ENCODE results near the gene PIP5K1A. TPM values are rescaled to one million over a fixed set of nuclear protein-coding genes. Genes with fewer than 3 reads are reported as not detected.

PIP5K1A gene
- total and polyA plus RNA-seq, 9 of the 15 experiments (the other 6 are each of a cell fraction or from before 2014, with no cell fraction given), result 1.9 to 42.4 (median 18.8) TPM

GRCh38 chr1:151189637-151190445, 8.5 kb upstream of the PIP5K1A start, which contains the start of gene VPS72 (continued):
- TF ChIP-seq ZHX1 (conservative IDR thresholded peaks at IDR 0.05; ENCODE audit: low read length), result no peak
- peak; percentile 73 for TF ChIP-seq ESRRA (IDR thresholded peaks at IDR 0.05; ENCODE audit: borderline replicate concordance, low read depth)
- TF ChIP-seq, protein P1, sequence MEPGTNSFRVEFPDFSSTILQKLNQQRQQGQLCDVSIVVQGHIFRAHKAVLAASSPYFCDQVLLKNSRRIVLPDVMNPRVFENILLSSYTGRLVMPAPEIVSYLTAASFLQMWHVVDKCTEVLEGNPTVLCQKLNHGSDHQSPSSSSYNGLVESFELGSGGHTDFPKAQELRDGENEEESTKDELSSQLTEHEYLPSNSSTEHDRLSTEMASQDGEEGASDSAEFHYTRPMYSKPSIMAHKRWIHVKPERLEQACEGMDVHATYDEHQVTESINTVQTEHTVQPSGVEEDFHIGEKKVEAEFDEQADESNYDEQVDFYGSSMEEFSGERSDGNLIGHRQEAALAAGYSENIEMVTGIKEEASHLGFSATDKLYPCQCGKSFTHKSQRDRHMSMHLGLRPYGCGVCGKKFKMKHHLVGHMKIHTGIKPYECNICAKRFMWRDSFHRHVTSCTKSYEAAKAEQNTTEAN (CRISPR knock-in tag; IDR thresholded peaks at IDR 0.05), result no peak
- TF ChIP-seq RAD21 (CRISPR knock-in tag; conservative IDR thresholded peaks at IDR 0.05 in 1 of 2, IDR thresholded peaks at IDR 0.05 in 1 of 2), result no peak
- TF ChIP-seq HOXB6 (CRISPR knock-in tag; IDR thresholded peaks at IDR 0.05; ENCODE audit: borderline replicate concordance), result no peak
- peak; percentile 70; the same call in 1 of the 2 replicates for TF ChIP-seq NBN (IDR thresholded peaks at IDR 0.05; ENCODE audit: low read depth)
- no peak for TF ChIP-seq ZNF445 (CRISPR knock-in tag; IDR thresholded peaks at IDR 0.05; ENCODE audit: low read depth)
- TF ChIP-seq GABPB2 (CRISPR knock-in tag; conservative IDR thresholded peaks at IDR 0.05), result no peak
- TF ChIP-seq TAF1 (IDR thresholded peaks at IDR 0.05; ENCODE audit: control insufficient read depth, extremely low read depth, insufficient read depth, low read length, severe bottlenecking), result peak; percentile 94
- TF ChIP-seq ZSCAN32 (CRISPR knock-in tag; IDR thresholded peaks at IDR 0.05), result no peak
- no peak for TF ChIP-seq PYGO2 (tag; IDR thresholded peaks at IDR 0.05)
- no peak for TF ChIP-seq PTTG1 (tag; IDR thresholded peaks at IDR 0.05; ENCODE audit: low read depth)
- no peak for TF ChIP-seq XRCC4 (IDR thresholded peaks at IDR 0.05; ENCODE audit: extremely low read depth, insufficient read depth, insufficient read length)
- 0 out of 2 replicates have a peak, but pooled peaks have one; percentile 9 for TF ChIP-seq TAL1 (IDR thresholded peaks at IDR 0.05)
- TF ChIP-seq FOS (IDR thresholded peaks at IDR 0.05; ENCODE audit: extremely low read depth, insufficient read length), result no peak
- peak; percentile 79; the same call in 1 of the 2 replicates for TF ChIP-seq PML (IDR thresholded peaks at IDR 0.05; ENCODE audit: low read length)
- TF ChIP-seq MYC (IDR thresholded peaks at IDR 0.05; ENCODE audit: low read depth, low read length), result peak; percentile 82
- TF ChIP-seq MYC (CRISPR knock-in tag; IDR thresholded peaks at IDR 0.05; ENCODE audit: borderline replicate concordance, low read depth), result no peak
- TF ChIP-seq, protein P2, sequence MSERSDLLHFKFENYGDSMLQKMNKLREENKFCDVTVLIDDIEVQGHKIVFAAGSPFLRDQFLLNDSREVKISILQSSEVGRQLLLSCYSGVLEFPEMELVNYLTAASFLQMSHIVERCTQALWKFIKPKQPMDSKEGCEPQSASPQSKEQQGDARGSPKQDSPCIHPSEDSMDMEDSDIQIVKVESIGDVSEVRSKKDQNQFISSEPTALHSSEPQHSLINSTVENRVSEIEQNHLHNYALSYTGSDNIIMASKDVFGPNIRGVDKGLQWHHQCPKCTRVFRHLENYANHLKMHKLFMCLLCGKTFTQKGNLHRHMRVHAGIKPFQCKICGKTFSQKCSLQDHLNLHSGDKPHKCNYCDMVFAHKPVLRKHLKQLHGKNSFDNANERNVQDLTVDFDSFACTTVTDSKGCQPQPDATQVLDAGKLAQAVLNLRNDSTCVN (CRISPR knock-in tag; IDR thresholded peaks at IDR 0.05), result no peak
- TF ChIP-seq MCM7 (IDR thresholded peaks at IDR 0.05), result no peak
- no peak for TF ChIP-seq DPF2 (IDR thresholded peaks at IDR 0.05)
- TF ChIP-seq SRSF7 (optimal IDR thresholded peaks at IDR 0.05; ENCODE audit: low read depth, low read length), result no peak
- no peak for TF ChIP-seq HNRNPH1 (optimal IDR thresholded peaks at IDR 0.05; ENCODE audit: low read depth, low read length)
- TF ChIP-seq NR2C2 (CRISPR knock-in tag; IDR thresholded peaks at IDR 0.05), result no peak
- peak; percentile 50; the same call in 1 of the 2 replicates for TF ChIP-seq NR2C2 (tag; IDR thresholded peaks at IDR 0.05)

Data from K562 (cell line).